T-helper 17 cell (primary cell): ENCODE results near the gene CROCC2. TPM values are rescaled to one million over a fixed set of nuclear protein-coding genes. Genes with fewer than 3 reads are reported as not detected.
A peak's percentile ranks its signal among the peaks of the same experiment; 100 is the strongest.
"Not testable (repeated sequence)": the region's sequence is repeated elsewhere in the genome, so short reads cannot be mapped to it uniquely, and the experiment has no call there.

ENCODE experiments used
- ATAC-seq: fragments of 150-1000 bp; cut with Tn5 transposase; 2 replicates; pipeline ENCODE4 v1.10.0; 2021; ENCODE audit warnings: mild to moderate bottlenecking, moderate library complexity
- DNase-seq, 3 donors: peaks; one replicate each; pipeline versions ENCODE4 v3.0.0 to v3.0.0-alpha.2; 2020 to 2021
- H3K9me3 ChIP-seq: one replicate; pipeline ENCODE4 v1.7.0; 2013; ENCODE audit warnings: low read length, mild to moderate bottlenecking; ENCODE audit not compliant: control insufficient read depth, poor library complexity, severe bottlenecking
- H3K27ac Mint-ChIP-seq: one replicate; pipeline ENCODE4 v1.8.0; 2022; ENCODE audit warnings: mild to moderate bottlenecking, moderate library complexity, mixed read lengths
- H3K27me3 Mint-ChIP-seq: one replicate; pipeline ENCODE4 v1.8.0; 2022; ENCODE audit warnings: mixed read lengths
- H3K36me3 Mint-ChIP-seq: one replicate; pipeline ENCODE4 v1.8.0; 2022; ENCODE audit warnings: low read depth, mixed read lengths
- H3K4me1 Mint-ChIP-seq: one replicate; pipeline ENCODE4 v1.8.0; 2022; ENCODE audit warnings: mild to moderate bottlenecking, mixed read lengths
- H3K4me3 Mint-ChIP-seq: one replicate; pipeline ENCODE4 v1.8.0; 2022; ENCODE audit warnings: mild to moderate bottlenecking, moderate library complexity, mixed read lengths
- total RNA-seq, 4 donors: library from RNA in 2 of 4; stranded (reverse) in 2 of 4; gene quantifications; one replicate each; pipeline ENCODE4 v1.2.3 and lab custom pipeline; 2022 to 2026

The CROCC2 gene
- total RNA-seq, 2 donors from 2014 or later, result not detected

GRCh38 chr2:240972636-240973521 is 66.7 kb downstream of the CROCC2 start:
- no peak overlapping the region for H3K4me3 Mint-ChIP-seq
- no peak for ATAC-seq
- peaks cover 15% of the 10 kb centered on the region for H3K27me3 Mint-ChIP-seq
- H3K27ac Mint-ChIP-seq, result no peak overlapping the region
- peaks cover 2% of the 10 kb centered on the region for H3K36me3 Mint-ChIP-seq
- DNase-seq, result no peak
- peaks cover 14% of the 10 kb centered on the region for H3K4me1 Mint-ChIP-seq
- H3K9me3 ChIP-seq, result no peaks in the 10 kb centered on the region

- H3K27me3 Mint-ChIP-seq, result peaks cover 15% of the 10 kb centered on the region
- H3K4me1 Mint-ChIP-seq, result peaks cover 14% of the 10 kb centered on the region
- H3K9me3 ChIP-seq, result no peaks in the 10 kb centered on the region
- peak overlapping the region; percentile 93 for H3K27ac Mint-ChIP-seq
- H3K4me3 Mint-ChIP-seq, result peak overlapping the region; percentile 26
- peaks cover 2% of the 10 kb centered on the region for H3K36me3 Mint-ChIP-seq
- no peak for DNase-seq
- ATAC-seq, result peak; percentile 96
Measured at GRCh38 chr2:240974771-240975572, 68.8 kb downstream of the CROCC2 start.

- H3K9me3 ChIP-seq, DNase-seq, H3K36me3 Mint-ChIP-seq, H3K4me3 Mint-ChIP-seq, H3K27ac Mint-ChIP-seq, ATAC-seq: not testable (repeated sequence)
- Mint-ChIP-seq H3K27me3 (peaks cover 12% of the 10 kb centered on the region), H3K4me1 (peaks cover 12% of the 10 kb centered on the region)
Measured at GRCh38 chr2:240975903-240976302, 69.8 kb downstream of the CROCC2 start.

GRCh38 chr2:240981280-240981679 is 75.1 kb downstream of the CROCC2 start:
- ATAC-seq (no peak), DNase-seq (no peak)
- no peaks in the 10 kb centered on the region for H3K9me3 ChIP-seq
- Mint-ChIP-seq H3K27ac (no peak overlapping the region), H3K36me3 (no peaks in the 10 kb centered on the region), H3K27me3 (peaks cover 10% of the 10 kb centered on the region), H3K4me1 (peaks cover 4% of the 10 kb centered on the region), H3K4me3 (no peak overlapping the region)

- peak; percentile 3 to 6 (median 5) for DNase-seq
- no peaks in the 10 kb centered on the region for H3K36me3 Mint-ChIP-seq
- peaks cover 10% of the 10 kb centered on the region for H3K27me3 Mint-ChIP-seq
- no peaks in the 10 kb centered on the region for H3K9me3 ChIP-seq
- peaks cover 4% of the 10 kb centered on the region for H3K4me1 Mint-ChIP-seq
- no peak overlapping the region for H3K4me3 Mint-ChIP-seq
- ATAC-seq, result no peak
- no peak overlapping the region for H3K27ac Mint-ChIP-seq
Measured at GRCh38 chr2:240981871-240982800, 76.0 kb downstream of the CROCC2 start.

GRCh38 chr2:240982821-240983281 is 76.7 kb downstream of the CROCC2 start:
- Mint-ChIP-seq H3K4me3 (no peak overlapping the region), H3K36me3 (no peaks in the 10 kb centered on the region), H3K27ac (no peak overlapping the region), H3K27me3 (peaks cover 10% of the 10 kb centered on the region), H3K4me1 (peaks cover 4% of the 10 kb centered on the region)
- no peaks in the 10 kb centered on the region for H3K9me3 ChIP-seq
- ATAC-seq (peak; percentile 18), DNase-seq (peak in 2 of 3 donors; percentile 4 to 6)

- Mint-ChIP-seq H3K4me3 (no peak overlapping the region), H3K4me1 (peaks cover 4% of the 10 kb centered on the region), H3K36me3 (no peaks in the 10 kb centered on the region), H3K27me3 (peaks cover 10% of the 10 kb centered on the region), H3K27ac (no peak overlapping the region)
- no peaks in the 10 kb centered on the region for H3K9me3 ChIP-seq
- ATAC-seq (peak; percentile 87), DNase-seq (peak; percentile 12 to 27 (median 23))
Measured at GRCh38 chr2:240983361-240983995, 77.3 kb downstream of the CROCC2 start.

GRCh38 chr2:240983996-240984498 is 77.9 kb downstream of the CROCC2 start:
- Mint-ChIP-seq H3K36me3 (no peaks in the 10 kb centered on the region), H3K27me3 (peaks cover 10% of the 10 kb centered on the region), H3K4me1 (peaks cover 4% of the 10 kb centered on the region), H3K4me3 (no peak overlapping the region), H3K27ac (no peak overlapping the region)
- H3K9me3 ChIP-seq, result no peaks in the 10 kb centered on the region
- DNase-seq, result peak; percentile 2 to 6 (median 3)
- ATAC-seq, result no peak

GRCh38 chr2:240985881-240986786 is 80.0 kb downstream of the CROCC2 start:
- ATAC-seq (no peak), DNase-seq (peak in 2 of 3 donors; percentile 5 to 9)
- H3K9me3 ChIP-seq, result no peaks in the 10 kb centered on the region
- Mint-ChIP-seq H3K27ac (no peak overlapping the region), H3K4me3 (no peak overlapping the region), H3K27me3 (peaks cover 10% of the 10 kb centered on the region), H3K36me3 (no peaks in the 10 kb centered on the region), H3K4me1 (peaks cover 4% of the 10 kb centered on the region)

- ATAC-seq, result no peak
- Mint-ChIP-seq H3K27ac (no peak overlapping the region), H3K27me3 (peaks cover 9% of the 10 kb centered on the region), H3K36me3 (no peaks in the 10 kb centered on the region), H3K4me3 (no peak overlapping the region), H3K4me1 (peaks cover 4% of the 10 kb centered on the region)
- peak; percentile 3 to 6 (median 5) for DNase-seq
- no peaks in the 10 kb centered on the region for H3K9me3 ChIP-seq
Measured at GRCh38 chr2:240986787-240987411, 80.8 kb downstream of the CROCC2 start.

GRCh38 chr2:240987588-240987987 is 81.5 kb downstream of the CROCC2 start:
- no peak overlapping the region for H3K27ac Mint-ChIP-seq
- ATAC-seq (no peak), DNase-seq (peak in 1 of 3 donors; percentile 2)
- H3K4me3 Mint-ChIP-seq, result no peak overlapping the region
- H3K9me3 ChIP-seq, result no peaks in the 10 kb centered on the region
- no peaks in the 10 kb centered on the region for H3K36me3 Mint-ChIP-seq
- H3K4me1 Mint-ChIP-seq, result peaks cover 6% of the 10 kb centered on the region
- H3K27me3 Mint-ChIP-seq, result peaks cover 12% of the 10 kb centered on the region
